K562 (cell line): ENCODE data around the gene AMIGO3.
"Not testable (repeated sequence)": the region's sequence is repeated elsewhere in the genome, so short reads cannot be mapped to it uniquely, and the experiment has no call there.

Experiments
- CBX3 ChIP-seq, 2 experiments: IDR thresholded peaks; 1 replicate in 1 of 2; 2 replicates in 1 of 2; pipeline ENCODE4 v1.6.1; 2012; ENCODE audit warnings: inconsistent platforms in 2 of 2, low read length in 2 of 2, borderline replicate concordance in 1 of 2, control low read depth in 1 of 2
- CTCF ChIP-seq, 3 experiments: IDR thresholded peaks in 2 of 3; conservative IDR thresholded peaks in 1 of 3; 2 replicates each; pipeline ENCODE4 v1.5.1; 2011 to 2012; ENCODE audit warnings: low read length in 3 of 3, mild to moderate bottlenecking in 3 of 3, control low read depth in 2 of 3, improper control_type of control experiment in 1 of 3, inconsistent platforms in 1 of 3, low read depth in 1 of 3, mixed read lengths in 1 of 3, moderate library complexity in 1 of 3; ENCODE audit not compliant: insufficient read depth in 2 of 3
- ZNF583 ChIP-seq: fragments of 250-450 bp; sonication (Bioruptor Pico); IDR thresholded peaks from 2 replicates; pipeline ENCODE4 v1.4.0; 2020

- not testable (repeated sequence) for TF ChIP-seq CTCF (IDR thresholded peaks at IDR 0.05 in 2 of 3, conservative IDR thresholded peaks at IDR 0.05 in 1 of 3; ENCODE audit: insufficient read depth in 2 of 3, low read depth in 1 of 3, low read length in 3 of 3); ZNF583 (CRISPR knock-in tag); CBX3 (IDR thresholded peaks at IDR 0.05; ENCODE audit: borderline replicate concordance in 1 of 2, low read length in 2 of 2)
Observed at GRCh38 chr3:49686769-49687423, 32.6 kb downstream of the AMIGO3 start.
